A549 (cell line): ENCODE data around the gene SRSF8. TPM values are rescaled to one million over a fixed set of nuclear protein-coding genes. Genes with fewer than 3 reads are reported as not detected.

Experiments used
- ATAC-seq, 2 experiments: fragments of 200-7000 bp in 1 of 2; fragments of >200 bp in 1 of 2; cut with Nextera tagmentation in 1 of 2; cut with Tn5 transposase in 1 of 2; 3 replicates each; pipeline versions ENCODE4 v1.8.0 to v1.9.1; 2018 to 2020; ENCODE audit warnings: mild to moderate bottlenecking in 1 of 2, moderate library complexity in 1 of 2
- CTCF ChIA-PET: fragments of 300-600 bp; sonication (Branson Sonifier 250); formaldehyde crosslinking; extraction: SDS; loops from one replicate; lab custom pipeline; 2021; ENCODE audit warnings: antibody characterized with exemption, inconsistent platforms; lab: Yijun Ruan, JAX
- POLR2A ChIA-PET: fragments of 350-600 bp; formaldehyde crosslinking; extraction: SDS; loops from one replicate; lab custom pipeline; 2021; ENCODE audit warnings: antibody characterized with exemption, inconsistent platforms; lab: Yijun Ruan, JAX
- DNase-seq, 2 experiments: peaks; one replicate each; pipeline versions ENCODE4 v3.0.0 to v3.0.0-alpha.2; 2011 to 2016; ENCODE audit warnings: low read depth in 1 of 2, low spot score in 1 of 2
- FAIRE-seq: peaks from 2 replicates; lab custom pipeline; 2011; peaks lifted over from hg19 to GRCh38; lab: Jason Lieb, UNC
- H3K27ac ChIP-seq, 2 experiments: fragments of >200 bp; sonication (Bioruptor Twin); formaldehyde crosslinking; 3 replicates each; pipeline ENCODE4 v1.5.1; 2016 to 2017
- H3K4me1 ChIP-seq: fragments of >200 bp; sonication (Bioruptor Twin); formaldehyde crosslinking; 3 replicates; pipeline ENCODE4 v1.6.1; 2016
- H3K4me2 ChIP-seq: fragments of >200 bp; sonication (Bioruptor Twin); formaldehyde crosslinking; 3 replicates; pipeline ENCODE4 v1.6.1; 2016
- H3K4me3 ChIP-seq: fragments of >200 bp; sonication (Bioruptor Twin); formaldehyde crosslinking; 3 replicates; pipeline ENCODE4 v1.5.1; 2016
- H3K9me3 ChIP-seq: fragments of >200 bp; sonication (Bioruptor Twin); formaldehyde crosslinking; 3 replicates; pipeline ENCODE4 v1.6.1; 2016
- BHLHE40 ChIP-seq: IDR thresholded peaks from 2 replicates; pipeline ENCODE4 v1.6.1; 2012; ENCODE audit warnings: low read depth, low read length, inconsistent platforms
- CTCF ChIP-seq: fragments of >200 bp; sonication (Bioruptor Twin); formaldehyde crosslinking; IDR thresholded peaks from 3 replicates; pipeline ENCODE4 v1.5.1; 2016
- E2F6 ChIP-seq: IDR thresholded peaks from 2 replicates; pipeline ENCODE4 v1.6.1; 2012; ENCODE audit warnings: low read depth, borderline replicate concordance
- EHMT2 ChIP-seq: fragments of 200-600 bp; sonication (generic); IDR thresholded peaks from 2 replicates; pipeline ENCODE4 v1.6.1; 2016; ENCODE audit warnings: antibody characterized with exemption, low read depth, mild to moderate bottlenecking, moderate library complexity
- ESRRA ChIP-seq: fragments of 150-350 bp; IDR thresholded peaks from 2 replicates; pipeline ENCODE4 v1.6.1; 2014; ENCODE audit warnings: mild to moderate bottlenecking, low read length, borderline replicate concordance
- FOSB ChIP-seq: fragments of 250-450 bp; sonication (Bioruptor Pico); IDR thresholded peaks from 2 replicates; pipeline ENCODE4 v1.5.0; 2020; ENCODE audit warnings: mild to moderate bottlenecking, moderate library complexity
- FOSL2 ChIP-seq, 2 experiments: fragments of 450-650 bp in 1 of 2; fragments of >200 bp in 1 of 2; sonication (Bioruptor Twin) in 1 of 2; formaldehyde crosslinking; IDR thresholded peaks; 2 replicates each; pipeline versions ENCODE4 v1.5.0 to v1.6.1; 2016 to 2020; ENCODE audit warnings: mild to moderate bottlenecking in 1 of 2, moderate library complexity in 1 of 2
- HDAC2 ChIP-seq: fragments of 200-600 bp; sonication (generic); IDR thresholded peaks from 2 replicates; pipeline ENCODE4 v1.6.1; 2016
- HES2 ChIP-seq: fragments of >200 bp; sonication (Bioruptor Twin); formaldehyde crosslinking; IDR thresholded peaks from 2 replicates; pipeline ENCODE4 v1.6.1; 2016
- JUN ChIP-seq, 2 experiments: fragments of >200 bp; sonication (Bioruptor Twin); formaldehyde crosslinking; IDR thresholded peaks; 2 replicates in 1 of 2; 3 replicates in 1 of 2; pipeline ENCODE4 v1.6.1; 2016 to 2017
- KDM1A ChIP-seq: fragments of 200-600 bp; sonication (generic); IDR thresholded peaks from 2 replicates; pipeline ENCODE4 v1.6.1; 2016; ENCODE audit warnings: low read depth, mild to moderate bottlenecking
- MAX ChIP-seq: IDR thresholded peaks from 2 replicates; pipeline ENCODE4 v1.6.1; 2012
- MAZ ChIP-seq: fragments of 150-350 bp; IDR thresholded peaks from 2 replicates; pipeline ENCODE4 v1.6.1; 2014; ENCODE audit warnings: antibody characterized with exemption, low read depth, low read length, borderline replicate concordance
- MYC ChIP-seq: IDR thresholded peaks from 2 replicates; pipeline ENCODE4 v1.6.1; 2012; ENCODE audit warnings: mild to moderate bottlenecking, inconsistent platforms, low read length, improper control_type of control experiment, borderline replicate concordance
- NFE2L2 ChIP-seq: fragments of 150-350 bp; conservative IDR thresholded peaks from 2 replicates; pipeline ENCODE4 v1.6.1; 2014; ENCODE audit warnings: low read length
- NPAS2 ChIP-seq: fragments of 250-450 bp; sonication (Bioruptor Pico); IDR thresholded peaks from 2 replicates; pipeline ENCODE4 v1.8.0; 2022; ENCODE audit warnings: mild to moderate bottlenecking, moderate library complexity, borderline replicate concordance
- NR3C1 ChIP-seq: fragments of >200 bp; sonication (Bioruptor Twin); formaldehyde crosslinking; IDR thresholded peaks from 3 replicates; pipeline ENCODE4 v1.6.1; 2017
- PHF8 ChIP-seq: fragments of 200-600 bp; sonication (generic); IDR thresholded peaks from 2 replicates; pipeline ENCODE4 v1.6.1; 2016; ENCODE audit warnings: low read depth, mild to moderate bottlenecking, antibody characterized with exemption, moderate library complexity, borderline replicate concordance
- POLR2AphosphoS2 ChIP-seq: conservative IDR thresholded peaks from 2 replicates; pipeline ENCODE4 v1.6.1; 2012; ENCODE audit warnings: low read length, improper control_type of control experiment, inconsistent platforms
- RAD21 ChIP-seq, 2 experiments: fragments of >200 bp in 1 of 2; sonication (Bioruptor Twin) in 1 of 2; formaldehyde crosslinking in 1 of 2; IDR thresholded peaks in 1 of 2; conservative IDR thresholded peaks in 1 of 2; 2 replicates in 1 of 2; 3 replicates in 1 of 2; pipeline ENCODE4 v1.6.1; 2012 to 2018; ENCODE audit warnings: inconsistent platforms in 1 of 2
- RFX5 ChIP-seq: fragments of 450-650 bp; IDR thresholded peaks from 2 replicates; pipeline ENCODE4 v1.7.1; 2014; ENCODE audit warnings: antibody characterized with exemption, mild to moderate bottlenecking, moderate library complexity
- SMC3 ChIP-seq: fragments of >200 bp; sonication (Bioruptor Twin); formaldehyde crosslinking; IDR thresholded peaks from 3 replicates; pipeline ENCODE4 v1.6.1; 2018; ENCODE audit warnings: inconsistent platforms
- TFCP2L1 ChIP-seq: fragments of 250-450 bp; sonication (Bioruptor Pico); IDR thresholded peaks from 2 replicates; pipeline ENCODE4 v1.5.0; 2021; ENCODE audit warnings: mild to moderate bottlenecking
- ZNF302 ChIP-seq: fragments of 250-450 bp; sonication (Bioruptor Pico); IDR thresholded peaks from 2 replicates; pipeline ENCODE4 v1.9.0; 2021; ENCODE audit warnings: inconsistent platforms, mild to moderate bottlenecking, moderate library complexity
- WGBS: methylation state at CpG from one replicate; pipeline ENCODE4 v1.1.6; 2017; ENCODE audit errors: missing lambda C conversion rate; 5-methylcytosine and 5-hydroxymethylcytosine counted together
- polyA plus RNA-seq, 4 experiments: library from polyadenylated mRNA; depleted of rRNA in 3 of 4; stranded (reverse); fragments of >200 nt; fragmentation: RNase III in 1 of 4; extraction: RNeasy Plus Mini Kit Qiagen cat#74134 plus additional on column Dnase treatment in 1 of 4; gene quantifications; 2 replicates in 3 of 4; 3 replicates in 1 of 4; pipeline ENCODE4 v1.2.3, GENCODE V29; 2011 to 2017
- TF ChIP-seq, protein P1 (sequence below): fragments of 450-650 bp; IDR thresholded peaks from 2 replicates; pipeline ENCODE4 v1.6.1; 2014; ENCODE audit warnings: antibody characterized with exemption
- TF ChIP-seq, protein P2 (sequence below): fragments of 250-450 bp; sonication (Bioruptor Pico); IDR thresholded peaks from 2 replicates; pipeline ENCODE4 v1.5.0; 2020; ENCODE audit warnings: low read depth, mild to moderate bottlenecking, moderate library complexity
- TF ChIP-seq, protein P3 (sequence below): fragments of 200-600 bp; sonication (generic); IDR thresholded peaks from 2 replicates; pipeline ENCODE4 v1.6.1; 2016; ENCODE audit warnings: antibody characterized with exemption, mild to moderate bottlenecking, moderate library complexity

The SRSF8 gene
- polyA plus RNA-seq, 2 of the 4 experiments (the other 2 are of a cell fraction): 15.1 to 30.2 TPM

DNA sequence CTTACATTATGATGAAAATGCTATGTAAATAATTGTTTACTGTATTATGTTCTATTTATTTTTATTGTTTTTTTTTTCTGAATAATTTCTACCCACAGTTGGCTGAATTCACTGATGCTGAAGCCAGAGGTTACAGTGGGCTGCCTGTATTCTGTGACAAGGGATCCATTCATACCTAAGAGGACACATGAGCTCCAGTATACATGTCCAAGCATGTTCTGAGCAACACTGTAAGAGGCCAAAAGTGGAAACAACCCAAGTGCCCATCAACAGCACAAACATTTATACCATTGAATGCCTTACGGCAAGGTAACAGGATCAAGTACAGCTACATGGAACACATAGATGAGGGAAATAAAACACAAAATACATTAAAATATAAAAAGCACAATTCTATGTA, 1.4 kb upstream of the SRSF8 start:
- ATAC-seq: no peak
- Histone ChIP-seq H3K4me2 (no peak overlapping the region), H3K27ac (no peak overlapping the region), H3K4me3 (no peak overlapping the region)
- WGBS: 96% methylated on average over 1 of the region's 1 CpG
- POLR2A ChIA-PET: no interaction called here
- no peak for TF ChIP-seq SMC3
- TF ChIP-seq, all 56 proteins: peak for 0
- no peaks in the 10 kb centered on the region for H3K9me3 ChIP-seq
- CTCF ChIA-PET: no interaction called here
- peaks cover 9% of the 10 kb centered on the region; the same call in 2 of the 3 replicates for H3K4me1 ChIP-seq
- DNase-seq: no peak
- FAIRE-seq: no peak

DNA sequence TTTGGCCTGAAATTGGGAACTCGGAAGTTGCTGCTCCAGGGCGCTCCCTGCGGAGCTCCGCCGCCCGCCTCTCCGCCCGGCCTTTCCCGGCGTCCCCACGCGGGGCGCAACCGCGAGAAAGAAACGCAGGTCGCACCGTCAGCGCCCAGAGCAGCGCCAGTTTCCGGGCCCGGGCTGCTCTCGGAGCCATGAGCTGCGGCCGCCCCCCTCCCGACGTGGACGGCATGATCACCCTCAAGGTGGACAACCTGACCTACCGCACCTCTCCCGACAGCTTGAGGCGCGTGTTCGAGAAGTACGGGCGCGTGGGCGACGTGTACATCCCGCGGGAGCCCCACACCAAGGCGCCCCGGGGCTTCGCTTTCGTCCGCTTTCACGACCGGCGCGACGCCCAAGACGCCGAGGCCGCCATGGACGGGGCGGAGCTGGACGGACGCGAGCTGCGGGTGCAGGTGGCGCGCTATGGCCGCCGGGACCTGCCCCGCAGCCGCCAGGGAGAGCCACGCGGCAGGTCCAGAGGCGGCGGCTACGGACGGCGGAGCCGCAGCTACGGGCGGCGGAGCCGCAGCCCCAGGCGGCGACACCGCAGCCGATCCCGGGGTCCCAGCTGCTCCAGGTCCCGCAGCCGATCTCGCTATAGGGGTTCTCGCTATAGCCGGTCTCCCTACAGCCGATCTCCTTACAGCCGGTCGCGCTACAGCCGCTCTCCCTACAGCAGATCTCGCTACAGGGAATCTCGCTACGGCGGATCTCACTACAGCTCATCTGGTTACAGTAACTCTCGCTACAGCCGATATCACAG, 521 bp downstream of the SRSF8 start:
- Histone ChIP-seq H3K4me3 (peak overlapping the region; percentile 69), H3K27ac (peak overlapping the region; percentile 83 to 98), H3K9me3 (no peaks in the 10 kb centered on the region), H3K4me1 (peaks cover 9% of the 10 kb centered on the region; the same call in 2 of the 3 replicates), H3K4me2 (peak overlapping the region; percentile 89)
- ChIA-PET CTCF (interaction anchor here (0.7 to 2.9 kb wide), 15 partner anchors 9 to 697 kb away, joined by 3 to 17 read pairs (median 6); partner anchors contain the start of genes CWC15, ENDOD1 and KDM4D), POLR2A (interaction anchor here (0.9 to 3.0 kb wide), 13 partner anchors 13 to 1322 kb away, joined by 3 to 29 read pairs (median 4); partner anchors contain the start of genes CCDC82, CWC15, ENDOD1 and FAM76B)
- peak; percentile 28 to 78 for DNase-seq
- peak; percentile 86 to 87 for ATAC-seq
- FAIRE-seq: no peak
- 2% methylated on average over 23 of the region's 98 CpGs for WGBS
- TF ChIP-seq, protein P1, sequence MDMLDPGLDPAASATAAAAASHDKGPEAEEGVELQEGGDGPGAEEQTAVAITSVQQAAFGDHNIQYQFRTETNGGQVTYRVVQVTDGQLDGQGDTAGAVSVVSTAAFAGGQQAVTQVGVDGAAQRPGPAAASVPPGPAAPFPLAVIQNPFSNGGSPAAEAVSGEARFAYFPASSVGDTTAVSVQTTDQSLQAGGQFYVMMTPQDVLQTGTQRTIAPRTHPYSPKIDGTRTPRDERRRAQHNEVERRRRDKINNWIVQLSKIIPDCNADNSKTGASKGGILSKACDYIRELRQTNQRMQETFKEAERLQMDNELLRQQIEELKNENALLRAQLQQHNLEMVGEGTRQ: no peak
- no peak for TF ChIP-seq RAD21 (conservative IDR thresholded peaks at IDR 0.05 in 1 of 2, IDR thresholded peaks at IDR 0.05 in 1 of 2)
- no peak for TF ChIP-seq HDAC2
- TF ChIP-seq SMC3: no peak
- TF ChIP-seq EHMT2: no peak
- no peak for TF ChIP-seq MAZ
- peak; percentile 11; the same call in 1 of the 3 replicates for TF ChIP-seq CTCF
- no peak for TF ChIP-seq E2F6
- no peak for TF ChIP-seq ESRRA
- no peak for TF ChIP-seq KDM1A
- no peak for TF ChIP-seq RFX5
- TF ChIP-seq BHLHE40: no peak
- TF ChIP-seq POLR2AphosphoS2: no peak
- no peak for TF ChIP-seq FOSB
- no peak for TF ChIP-seq ZNF302 (CRISPR knock-in tag)
- no peak for TF ChIP-seq FOSL2 (IDR thresholded peaks at IDR 0.05)
- TF ChIP-seq FOSL2 (CRISPR knock-in tag; IDR thresholded peaks at IDR 0.05): no peak
- TF ChIP-seq NPAS2 (CRISPR knock-in tag): no peak
- peak; percentile 68 for TF ChIP-seq MAX
- TF ChIP-seq TFCP2L1 (CRISPR knock-in tag): no peak
- TF ChIP-seq NFE2L2: no peak
- TF ChIP-seq HES2: no peak
- no peak for TF ChIP-seq NR3C1
- peak in 1 of 2 experiments; percentile 9; a peak in 2 of 5 replicates for TF ChIP-seq JUN (IDR thresholded peaks at IDR 0.05)
- peak; percentile 40; the same call in 1 of the 2 replicates for TF ChIP-seq PHF8
- TF ChIP-seq MYC: no peak
- TF ChIP-seq, protein P2, sequence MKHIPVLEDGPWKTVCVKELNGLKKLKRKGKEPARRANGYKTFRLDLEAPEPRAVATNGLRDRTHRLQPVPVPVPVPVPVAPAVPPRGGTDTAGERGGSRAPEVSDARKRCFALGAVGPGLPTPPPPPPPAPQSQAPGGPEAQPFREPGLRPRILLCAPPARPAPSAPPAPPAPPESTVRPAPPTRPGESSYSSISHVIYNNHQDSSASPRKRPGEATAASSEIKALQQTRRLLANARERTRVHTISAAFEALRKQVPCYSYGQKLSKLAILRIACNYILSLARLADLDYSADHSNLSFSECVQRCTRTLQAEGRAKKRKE (CRISPR knock-in tag): no peak
- TF ChIP-seq, protein P3, sequence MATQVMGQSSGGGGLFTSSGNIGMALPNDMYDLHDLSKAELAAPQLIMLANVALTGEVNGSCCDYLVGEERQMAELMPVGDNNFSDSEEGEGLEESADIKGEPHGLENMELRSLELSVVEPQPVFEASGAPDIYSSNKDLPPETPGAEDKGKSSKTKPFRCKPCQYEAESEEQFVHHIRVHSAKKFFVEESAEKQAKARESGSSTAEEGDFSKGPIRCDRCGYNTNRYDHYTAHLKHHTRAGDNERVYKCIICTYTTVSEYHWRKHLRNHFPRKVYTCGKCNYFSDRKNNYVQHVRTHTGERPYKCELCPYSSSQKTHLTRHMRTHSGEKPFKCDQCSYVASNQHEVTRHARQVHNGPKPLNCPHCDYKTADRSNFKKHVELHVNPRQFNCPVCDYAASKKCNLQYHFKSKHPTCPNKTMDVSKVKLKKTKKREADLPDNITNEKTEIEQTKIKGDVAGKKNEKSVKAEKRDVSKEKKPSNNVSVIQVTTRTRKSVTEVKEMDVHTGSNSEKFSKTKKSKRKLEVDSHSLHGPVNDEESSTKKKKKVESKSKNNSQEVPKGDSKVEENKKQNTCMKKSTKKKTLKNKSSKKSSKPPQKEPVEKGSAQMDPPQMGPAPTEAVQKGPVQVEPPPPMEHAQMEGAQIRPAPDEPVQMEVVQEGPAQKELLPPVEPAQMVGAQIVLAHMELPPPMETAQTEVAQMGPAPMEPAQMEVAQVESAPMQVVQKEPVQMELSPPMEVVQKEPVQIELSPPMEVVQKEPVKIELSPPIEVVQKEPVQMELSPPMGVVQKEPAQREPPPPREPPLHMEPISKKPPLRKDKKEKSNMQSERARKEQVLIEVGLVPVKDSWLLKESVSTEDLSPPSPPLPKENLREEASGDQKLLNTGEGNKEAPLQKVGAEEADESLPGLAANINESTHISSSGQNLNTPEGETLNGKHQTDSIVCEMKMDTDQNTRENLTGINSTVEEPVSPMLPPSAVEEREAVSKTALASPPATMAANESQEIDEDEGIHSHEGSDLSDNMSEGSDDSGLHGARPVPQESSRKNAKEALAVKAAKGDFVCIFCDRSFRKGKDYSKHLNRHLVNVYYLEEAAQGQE: no peak
